GM19395 (cell line): ENCODE measurements around the gene MRPS34.

ENCODE experiments used
- ATAC-seq: cut with Tn5 transposase; IDR thresholded peaks from one replicate; pipeline ENCODE4 v1.9.1; 2021; ENCODE audit warnings: mild to moderate bottlenecking, moderate library complexity; ENCODE audit not compliant: unreplicated experiment

Gene MRPS34

DNA sequence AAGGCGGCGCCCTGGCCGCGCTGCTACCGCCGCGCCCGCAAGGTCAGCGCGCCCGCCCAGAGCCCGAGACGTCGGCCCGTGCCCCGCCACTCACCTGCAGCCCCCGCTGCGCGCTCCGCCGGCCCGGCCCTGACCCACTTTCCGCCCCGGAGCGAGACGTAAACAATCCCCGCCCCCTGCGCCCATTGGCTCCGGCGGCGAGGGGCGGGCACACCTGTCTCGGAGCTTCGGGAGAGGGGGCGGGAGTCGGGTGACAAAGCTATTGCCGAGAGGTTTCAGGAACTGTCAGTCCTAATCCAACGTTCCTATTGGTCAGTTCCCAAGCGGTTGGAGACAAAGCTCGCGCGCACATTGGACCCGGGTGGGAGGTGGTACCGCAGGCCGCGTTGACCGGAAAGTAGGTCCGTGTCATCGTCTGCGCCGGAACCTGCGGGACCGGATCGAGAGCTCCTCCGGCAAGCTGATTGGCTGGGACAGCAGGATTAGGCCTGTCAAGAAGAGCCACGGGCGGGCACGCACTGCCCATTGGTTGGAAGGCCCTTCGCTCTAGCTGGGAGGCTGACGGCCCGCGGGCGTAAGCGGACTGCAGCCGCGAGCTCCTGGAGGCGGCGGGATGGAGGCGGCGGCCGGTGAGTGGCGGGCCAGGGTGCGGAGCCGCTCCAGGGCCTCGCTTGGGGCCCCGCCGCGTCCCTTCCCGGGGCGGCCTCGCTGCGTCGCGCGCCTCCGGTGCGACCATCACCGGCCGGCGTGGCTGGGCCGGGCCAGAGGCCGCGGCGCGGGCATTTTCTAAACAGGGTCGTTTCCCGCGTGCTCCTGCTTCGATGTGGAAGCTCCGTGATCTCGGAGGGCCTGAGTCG is 9.7 kb upstream of the MRPS34 start, which contains the start of the genes NUBP2 and SPSB3:
TSS of gene NUBP2 (plus strand) at position 553 of the 857 bp plus-strand sequence. CDS start at position 614, 61 bp downstream.
TSS of gene SPSB3 (minus strand) at position 164 of the 857 bp plus-strand sequence. CDS start 1,088 bp downstream, outside the sequence.
- ATAC-seq = peak; percentile 84

- no peak for ATAC-seq
Measured at GRCh38 chr16:1781758-1782407, 8.9 kb upstream of the MRPS34 start.

GRCh38 chr16:1781254-1781653 is 8.3 kb upstream of the MRPS34 start:
- ATAC-seq = no peak

DNA sequence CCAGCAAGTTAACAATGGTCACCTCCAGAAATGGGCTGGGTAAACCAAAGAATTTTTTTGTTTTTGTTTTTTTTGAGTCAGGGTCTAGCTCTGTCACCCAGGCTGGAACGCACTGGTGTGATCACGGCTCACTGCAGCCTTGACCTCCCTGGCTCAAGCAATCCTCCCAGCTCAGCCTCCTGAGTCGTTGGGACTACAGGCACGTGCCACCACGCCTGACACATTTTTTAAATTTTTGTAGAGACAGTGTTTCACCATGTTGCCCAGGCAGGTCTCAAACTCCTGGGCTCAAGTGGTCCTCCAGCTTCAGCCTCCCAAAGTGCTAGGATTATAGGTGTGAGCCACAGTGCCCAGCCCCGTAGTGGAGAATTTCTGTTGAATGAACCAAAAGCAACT is 7.7 kb upstream of the MRPS34 start:
- no peak for ATAC-seq

GRCh38 chr16:1779741-1780676 is 7.1 kb upstream of the MRPS34 start:
- ATAC-seq = no peak

DNA sequence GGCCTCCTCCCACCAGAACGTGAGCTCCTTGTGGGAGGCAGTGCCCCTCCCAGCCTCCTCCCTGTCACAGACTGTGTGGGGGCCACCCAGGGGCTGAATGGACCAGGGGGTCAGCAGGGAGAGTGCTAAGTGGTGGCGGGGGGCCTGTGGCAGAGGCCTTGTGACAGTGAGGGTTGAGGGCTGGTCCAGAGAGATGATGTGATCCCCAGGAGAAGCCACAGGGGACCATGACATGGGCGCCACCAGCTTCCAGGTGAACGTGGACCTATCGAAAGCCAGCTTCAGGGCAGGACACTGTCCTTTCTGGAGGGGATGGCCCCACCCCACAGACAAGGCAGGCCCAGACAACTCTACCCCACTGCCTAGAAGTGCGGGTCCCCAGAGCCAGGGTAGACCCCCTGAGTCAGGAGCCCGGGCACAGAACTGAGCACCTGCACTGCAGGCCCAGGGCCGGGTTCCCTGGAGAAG is 6.3 kb upstream of the MRPS34 start:
- ATAC-seq = no peak

GRCh38 chr16:1778200-1779179 is 5.6 kb upstream of the MRPS34 start:
- no peak for ATAC-seq

GRCh38 chr16:1777375-1778199 is 4.7 kb upstream of the MRPS34 start:
- no peak for ATAC-seq

GRCh38 chr16:1776991-1777374 is 4.0 kb upstream of the MRPS34 start:
- ATAC-seq = no peak

DNA sequence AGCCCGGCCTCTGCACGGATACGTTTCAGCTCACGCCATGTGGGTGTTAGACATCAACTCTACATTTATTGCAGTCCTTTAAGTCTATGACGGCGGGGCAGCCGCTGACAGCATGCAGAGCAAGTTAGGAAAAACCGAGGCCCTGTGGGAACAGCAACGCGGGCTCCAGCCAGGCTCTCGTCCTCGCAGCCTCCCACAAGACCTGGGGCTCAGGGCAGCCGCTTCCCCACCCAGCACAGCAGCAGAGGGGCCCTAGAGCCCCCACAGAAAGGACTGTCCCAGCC is 3.7 kb upstream of the MRPS34 start:
- no peak for ATAC-seq

- no peak for ATAC-seq
Measured at GRCh38 chr16:1775846-1776671, 3.1 kb upstream of the MRPS34 start.

DNA sequence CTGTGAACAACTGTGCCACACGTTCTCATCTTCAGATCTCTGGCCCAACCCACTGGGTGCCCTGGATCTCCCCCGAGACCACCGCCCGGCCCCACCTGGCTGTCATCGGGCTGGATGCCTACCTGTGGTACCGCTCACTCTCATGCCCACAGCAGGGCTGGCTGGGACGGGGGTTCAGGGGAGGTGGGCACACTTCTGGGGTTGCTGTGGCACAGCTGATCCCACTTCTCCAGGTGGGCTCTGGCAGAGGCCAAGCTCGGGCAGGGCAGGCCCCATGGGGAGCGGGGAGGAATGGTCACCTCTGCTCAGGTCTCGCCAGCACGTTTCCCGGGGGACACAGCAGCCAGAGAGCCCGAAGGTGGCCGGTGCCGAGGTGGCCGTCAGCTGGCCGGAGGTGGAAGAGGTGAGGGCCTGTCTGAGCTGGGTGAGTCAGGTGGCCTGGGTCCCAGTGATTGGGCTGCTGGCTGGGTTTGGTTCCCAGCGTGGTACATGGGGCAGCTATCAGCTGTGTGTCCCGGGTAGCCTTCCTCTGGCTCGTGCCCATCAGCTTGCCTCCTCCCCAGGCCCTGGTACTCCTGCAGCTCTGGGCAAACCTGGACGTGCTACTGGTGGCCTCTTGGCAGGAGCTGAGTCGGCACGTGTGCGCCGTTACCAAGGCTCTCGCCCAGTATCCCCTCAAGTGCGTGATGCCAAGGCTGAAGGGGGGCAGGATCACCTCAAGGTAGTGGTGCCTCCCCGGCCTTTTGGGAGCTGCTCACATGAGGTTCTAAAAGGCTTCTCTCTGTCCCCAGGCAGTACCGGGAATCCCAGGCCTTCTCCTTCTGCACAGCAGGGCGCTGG is 2.3 kb upstream of the MRPS34 start:
- ATAC-seq = no peak

DNA sequence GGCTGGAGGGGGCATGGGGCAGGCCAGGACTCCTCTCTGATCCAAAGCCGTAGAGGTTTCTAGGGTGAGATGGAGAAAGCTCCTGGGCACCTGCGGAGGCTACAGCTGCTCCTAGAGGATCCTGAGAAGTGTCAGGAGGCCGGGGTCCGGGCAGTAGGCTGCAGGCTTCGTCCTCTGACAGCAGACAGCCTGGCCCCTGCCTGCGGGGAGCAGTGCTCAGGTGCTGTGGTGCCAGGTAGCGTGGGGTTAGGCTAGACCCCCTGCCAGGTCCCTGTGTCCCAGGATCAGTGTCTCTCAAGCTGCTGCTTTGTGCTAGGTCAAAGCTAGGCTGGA is 1.5 kb upstream of the MRPS34 start:
- ATAC-seq = no peak

GRCh38 chr16:1773703-1774447 is 941 bp upstream of the MRPS34 start:
- ATAC-seq = no peak

DNA sequence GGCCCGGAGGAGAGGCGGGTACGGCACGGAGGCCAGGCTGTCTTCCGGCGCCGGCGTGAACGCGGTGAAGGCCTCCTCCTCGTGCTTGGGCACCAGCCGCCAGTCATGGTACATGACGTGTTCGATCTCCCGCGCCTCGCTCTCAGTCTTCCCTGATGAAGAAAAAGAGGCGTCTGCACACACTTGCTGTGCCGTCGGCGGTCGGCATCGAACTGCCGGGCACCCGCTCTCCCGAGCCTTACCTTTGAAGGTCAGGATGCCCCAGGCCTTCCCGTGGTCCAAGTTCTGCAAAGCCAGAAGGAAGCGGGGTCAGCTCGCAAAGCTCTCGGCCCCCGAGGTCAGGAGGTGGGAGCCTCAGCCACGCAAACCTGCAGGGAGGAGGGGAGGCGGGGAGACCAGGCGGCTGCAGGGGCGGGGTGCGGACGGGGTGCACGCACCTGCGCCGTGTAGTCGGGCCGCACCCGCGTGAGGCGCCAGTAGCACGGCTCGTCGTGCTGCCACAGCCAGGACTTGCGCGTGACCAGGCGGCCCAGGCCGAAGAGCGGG is 499 bp downstream of the MRPS34 start, which contains the start of gene EME2:
TSS of gene EME2 (plus strand) at position 449 of the 546 bp plus-strand sequence. CDS start 418 bp downstream, outside the sequence.
- no peak for ATAC-seq

GRCh38 chr16:1771864-1772361 is 1.0 kb downstream of the MRPS34 start:
- no peak for ATAC-seq
